Neural cell (in vitro differentiated cells): Measurements from ENCODE around the gene ADCY7.

Experiments used
- EP300 ChIP-seq: fragments of 450-650 bp; conservative IDR thresholded peaks from 2 replicates; pipeline ENCODE4 v1.6.1; 2014; ENCODE audit warnings: antibody characterized with exemption, mild to moderate bottlenecking, moderate library complexity; ENCODE audit not compliant: poor library complexity, severe bottlenecking
- EZH2 ChIP-seq: fragments of 200-600, 300-800 bp; shearing (Covaris generic), sonication (generic); IDR thresholded peaks from 2 replicates; pipeline ENCODE4 v1.6.1; 2014; ENCODE audit warnings: antibody characterized with exemption, low read length, borderline replicate concordance, mild to moderate bottlenecking; ENCODE audit not compliant: insufficient read depth, poor library complexity, severe bottlenecking
- MXI1 ChIP-seq: fragments of 450-650 bp; conservative IDR thresholded peaks from 2 replicates; pipeline ENCODE4 v1.6.1; 2014; ENCODE audit warnings: antibody characterized with exemption, mild to moderate bottlenecking; ENCODE audit not compliant: poor library complexity, severe bottlenecking
- POLR2AphosphoS5 ChIP-seq: IDR thresholded peaks from 2 replicates; pipeline ENCODE4 v1.6.1; 2012
- SMC3 ChIP-seq: fragments of 450-650 bp; conservative IDR thresholded peaks from 2 replicates; pipeline ENCODE4 v1.6.1; 2014; ENCODE audit warnings: antibody characterized with exemption, mild to moderate bottlenecking, moderate library complexity; ENCODE audit not compliant: poor library complexity
- TAF1 ChIP-seq: IDR thresholded peaks from 2 replicates; pipeline ENCODE4 v1.6.1; 2012; ENCODE audit warnings: low read depth
- TF ChIP-seq, protein P1 (sequence below): fragments of 450-650 bp; IDR thresholded peaks from 2 replicates; pipeline ENCODE4 v1.5.1; 2014; ENCODE audit warnings: antibody characterized with exemption, mild to moderate bottlenecking, moderate library complexity; ENCODE audit not compliant: poor library complexity, severe bottlenecking
- TF ChIP-seq, protein P2 (sequence below): IDR thresholded peaks from 2 replicates; pipeline ENCODE4 v1.6.1; 2012; ENCODE audit warnings: borderline replicate concordance

DNA sequence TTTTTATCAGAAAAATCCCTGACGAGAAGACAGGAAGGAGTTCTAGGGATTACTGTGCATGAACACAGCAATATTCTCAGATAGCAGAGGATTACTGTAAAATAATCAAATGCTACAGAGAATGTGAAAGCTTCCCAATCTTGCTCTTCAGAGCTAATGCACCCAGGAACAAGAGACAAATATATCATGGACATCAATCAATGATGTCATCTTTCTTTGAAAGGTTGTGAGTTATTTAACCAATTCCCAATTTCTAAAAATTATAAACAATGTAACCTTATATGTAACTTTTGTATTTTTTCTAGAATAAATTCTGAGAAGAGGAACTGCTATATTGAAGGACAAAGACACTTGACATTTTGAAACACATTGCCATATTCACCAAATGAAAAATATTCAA lies 56.0 kb downstream of the ADCY7 start:
- TF ChIP-seq POLR2AphosphoS5 (no peak), EP300 (no peak), EZH2 (no peak), TAF1 (no peak), MXI1 (no peak), SMC3 (no peak)
- TF ChIP-seq, protein P1, sequence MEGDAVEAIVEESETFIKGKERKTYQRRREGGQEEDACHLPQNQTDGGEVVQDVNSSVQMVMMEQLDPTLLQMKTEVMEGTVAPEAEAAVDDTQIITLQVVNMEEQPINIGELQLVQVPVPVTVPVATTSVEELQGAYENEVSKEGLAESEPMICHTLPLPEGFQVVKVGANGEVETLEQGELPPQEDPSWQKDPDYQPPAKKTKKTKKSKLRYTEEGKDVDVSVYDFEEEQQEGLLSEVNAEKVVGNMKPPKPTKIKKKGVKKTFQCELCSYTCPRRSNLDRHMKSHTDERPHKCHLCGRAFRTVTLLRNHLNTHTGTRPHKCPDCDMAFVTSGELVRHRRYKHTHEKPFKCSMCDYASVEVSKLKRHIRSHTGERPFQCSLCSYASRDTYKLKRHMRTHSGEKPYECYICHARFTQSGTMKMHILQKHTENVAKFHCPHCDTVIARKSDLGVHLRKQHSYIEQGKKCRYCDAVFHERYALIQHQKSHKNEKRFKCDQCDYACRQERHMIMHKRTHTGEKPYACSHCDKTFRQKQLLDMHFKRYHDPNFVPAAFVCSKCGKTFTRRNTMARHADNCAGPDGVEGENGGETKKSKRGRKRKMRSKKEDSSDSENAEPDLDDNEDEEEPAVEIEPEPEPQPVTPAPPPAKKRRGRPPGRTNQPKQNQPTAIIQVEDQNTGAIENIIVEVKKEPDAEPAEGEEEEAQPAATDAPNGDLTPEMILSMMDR: no peak
- TF ChIP-seq, protein P2, sequence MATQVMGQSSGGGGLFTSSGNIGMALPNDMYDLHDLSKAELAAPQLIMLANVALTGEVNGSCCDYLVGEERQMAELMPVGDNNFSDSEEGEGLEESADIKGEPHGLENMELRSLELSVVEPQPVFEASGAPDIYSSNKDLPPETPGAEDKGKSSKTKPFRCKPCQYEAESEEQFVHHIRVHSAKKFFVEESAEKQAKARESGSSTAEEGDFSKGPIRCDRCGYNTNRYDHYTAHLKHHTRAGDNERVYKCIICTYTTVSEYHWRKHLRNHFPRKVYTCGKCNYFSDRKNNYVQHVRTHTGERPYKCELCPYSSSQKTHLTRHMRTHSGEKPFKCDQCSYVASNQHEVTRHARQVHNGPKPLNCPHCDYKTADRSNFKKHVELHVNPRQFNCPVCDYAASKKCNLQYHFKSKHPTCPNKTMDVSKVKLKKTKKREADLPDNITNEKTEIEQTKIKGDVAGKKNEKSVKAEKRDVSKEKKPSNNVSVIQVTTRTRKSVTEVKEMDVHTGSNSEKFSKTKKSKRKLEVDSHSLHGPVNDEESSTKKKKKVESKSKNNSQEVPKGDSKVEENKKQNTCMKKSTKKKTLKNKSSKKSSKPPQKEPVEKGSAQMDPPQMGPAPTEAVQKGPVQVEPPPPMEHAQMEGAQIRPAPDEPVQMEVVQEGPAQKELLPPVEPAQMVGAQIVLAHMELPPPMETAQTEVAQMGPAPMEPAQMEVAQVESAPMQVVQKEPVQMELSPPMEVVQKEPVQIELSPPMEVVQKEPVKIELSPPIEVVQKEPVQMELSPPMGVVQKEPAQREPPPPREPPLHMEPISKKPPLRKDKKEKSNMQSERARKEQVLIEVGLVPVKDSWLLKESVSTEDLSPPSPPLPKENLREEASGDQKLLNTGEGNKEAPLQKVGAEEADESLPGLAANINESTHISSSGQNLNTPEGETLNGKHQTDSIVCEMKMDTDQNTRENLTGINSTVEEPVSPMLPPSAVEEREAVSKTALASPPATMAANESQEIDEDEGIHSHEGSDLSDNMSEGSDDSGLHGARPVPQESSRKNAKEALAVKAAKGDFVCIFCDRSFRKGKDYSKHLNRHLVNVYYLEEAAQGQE: no peak
